GM18951 (cell line): ENCODE data around the gene CAMSAP3.

Experiments used
- POLR2A ChIP-seq: IDR thresholded peaks from 4 replicates; pipeline ENCODE4 v1.6.1; 2011; ENCODE audit warnings: mild to moderate bottlenecking; ENCODE audit not compliant: insufficient read length, insufficient read depth; ENCODE audit errors: extremely low read depth
- in situ Hi-C: fragments of 300-500 bp; cut with MboI; formaldehyde crosslinking; loops from one replicate; pipeline ENCODE4 v1.12.0; 2022; ENCODE audit warnings: low sequenced_read_pairs, mixed read lengths, inconsistent platforms; ENCODE audit not compliant: unreplicated experiment

The CAMSAP3 gene

GRCh38 chr19:7595466-7596133, at the start of gene CAMSAP3:
Gene CAMSAP3, plus strand, starts transcription at chr19:7595863. Its CDS starts 140 bp downstream, at chr19:7596003.
- in situ Hi-C loops, result no loop called here
- TF ChIP-seq POLR2A, result peak; percentile 24

- no peak for TF ChIP-seq POLR2A
- in situ Hi-C loops, result no loop called here
Observed at GRCh38 chr19:7545904-7546303, 49.8 kb upstream of the CAMSAP3 start.

- in situ Hi-C loops, result no loop called here
- TF ChIP-seq POLR2A, result no peak
Observed at GRCh38 chr19:7547159-7547558, 48.5 kb upstream of the CAMSAP3 start.

GRCh38 chr19:7549429-7550148, 46.1 kb upstream of the CAMSAP3 start:
- in situ Hi-C loops, result loop anchor here (25.0 kb wide), 1 partner anchor 263 kb away; no protein-coding TSS in a partner anchor
- TF ChIP-seq POLR2A, result no peak

GRCh38 chr19:7550169-7550770, 45.4 kb upstream of the CAMSAP3 start:
- in situ Hi-C loops, result loop anchor here (25.0 kb wide), 1 partner anchor 262 kb away; no protein-coding TSS in a partner anchor
- TF ChIP-seq POLR2A, result no peak

GRCh38 chr19:7550987-7551761, 44.5 kb upstream of the CAMSAP3 start:
- in situ Hi-C loops, result loop anchor here (25.0 kb wide), 1 partner anchor 261 kb away; no protein-coding TSS in a partner anchor
- TF ChIP-seq POLR2A, result no peak

GRCh38 chr19:7552781-7553180, 42.9 kb upstream of the CAMSAP3 start:
- in situ Hi-C loops, result loop anchor here (25.0 kb wide), 1 partner anchor 260 kb away; no protein-coding TSS in a partner anchor
- TF ChIP-seq POLR2A, result no peak

GRCh38 chr19:7554565-7554964, 41.1 kb upstream of the CAMSAP3 start:
- in situ Hi-C loops, result loop anchor here (25.0 kb wide), 1 partner anchor 258 kb away; no protein-coding TSS in a partner anchor
- no peak for TF ChIP-seq POLR2A

GRCh38 chr19:7554990-7555864, 40.4 kb upstream of the CAMSAP3 start:
- in situ Hi-C loops, result loop anchor here (25.0 kb wide), 1 partner anchor 257 kb away; no protein-coding TSS in a partner anchor
- no peak for TF ChIP-seq POLR2A

GRCh38 chr19:7556696-7557315, 38.9 kb upstream of the CAMSAP3 start:
- TF ChIP-seq POLR2A, result no peak
- in situ Hi-C loops, result loop anchor here (25.0 kb wide), 1 partner anchor 255 kb away; no protein-coding TSS in a partner anchor

- in situ Hi-C loops, result loop anchor here (25.0 kb wide), 1 partner anchor 254 kb away; no protein-coding TSS in a partner anchor
- TF ChIP-seq POLR2A, result no peak
Observed at GRCh38 chr19:7558667-7559066, 37.0 kb upstream of the CAMSAP3 start.

GRCh38 chr19:7559102-7559501, 36.6 kb upstream of the CAMSAP3 start:
- TF ChIP-seq POLR2A, result no peak
- in situ Hi-C loops, result loop anchor here (25.0 kb wide), 1 partner anchor 253 kb away; no protein-coding TSS in a partner anchor
